ENCODE measurements around the gene DRC1. TPM values are rescaled to one million over a fixed set of nuclear protein-coding genes. Genes with fewer than 3 reads are reported as not detected.

Gene DRC1
- total and polyA plus RNA-seq, 2 of the 4 experiments (the other 2 are of a cell fraction), result 0.18 TPM; not detected in 1

GRCh38 chr2:26380281-26380680 is 21.4 kb upstream of the DRC1 start:
- H4K20me1 ChIP-seq (ENCODE audit: insufficient read depth, low read length), result no peaks in the 10 kb centered on the region
- dilution Hi-C loops (cut with HindIII; ENCODE audit: low sequenced_read_pairs, unreplicated experiment), result no loop called here
- no peak overlapping the region for H2BK5ac ChIP-seq (ENCODE audit: low read depth, low read length, poor library complexity, severe bottlenecking)
- WGBS, 2 experiments (ENCODE audit: extremely low coverage in 2 of 2, insufficient read length in 1 of 2), result no CpG with 5 or more reads among the region's 2 CpGs
- no peak overlapping the region for H2AK9ac ChIP-seq (replicated peaks; ENCODE audit: low read depth, low read length, poor library complexity)
- no peak overlapping the region for H3K18ac ChIP-seq (ENCODE audit: low read depth, low read length)
- no peak overlapping the region for H3K27ac ChIP-seq (ENCODE audit: insufficient read depth, low read length)
- no peak overlapping the region for H3K9ac ChIP-seq (ENCODE audit: low read depth, low read length)
- no peak overlapping the region for H3K4me3 ChIP-seq (ENCODE audit: insufficient read depth, low read depth, low read length)
- H2AK5ac ChIP-seq (ENCODE audit: low read depth, low read length), result no peak overlapping the region
- POLR2A ChIA-PET (ENCODE audit: unreplicated experiment), result no interaction called here
- H3K9me1 ChIP-seq (ENCODE audit: insufficient read depth, low read length), result no peaks in the 10 kb centered on the region
- H3K23ac ChIP-seq (ENCODE audit: low read depth, low read length), result no peak overlapping the region
- peaks cover 3 to 4% of the 10 kb centered on the region in 2 experiments; a peak in 3 of 4 replicates for H3K79me1 ChIP-seq (ENCODE audit: low read depth in 1 of 2, low read length in 2 of 2)
- ATAC-seq (ENCODE audit: low read depth), result no peak
- H3K27me3 ChIP-seq (ENCODE audit: control insufficient read depth, insufficient read depth, low read length), result no peaks in the 10 kb centered on the region
- H4K91ac ChIP-seq (ENCODE audit: insufficient read depth, low read depth, low read length), result no peak overlapping the region
- intact Hi-C loops (cut with micrococcal nuclease), result no loop called here
- no peaks in the 10 kb centered on the region for H3K4me1 ChIP-seq (ENCODE audit: control insufficient read depth, insufficient read depth, low read length)
- H2BK15ac ChIP-seq (ENCODE audit: low read depth, low read length), result no peak overlapping the region
- H3K56ac ChIP-seq (ENCODE audit: extremely low read depth, insufficient read depth, low read length), result no peak overlapping the region
- in situ Hi-C loops (cut with MboI; ENCODE audit: low sequenced_read_pairs), result no loop called here
- CTCF ChIA-PET, result interaction anchor here (0.6 kb wide), 1 partner anchor 393 kb away, joined by 3 read pairs; no protein-coding TSS in a partner anchor
- no peaks in the 10 kb centered on the region for H3K9me3 ChIP-seq (ENCODE audit: control insufficient read depth, insufficient read depth, low read length)
- no peak overlapping the region for H2BK120ac ChIP-seq (ENCODE audit: low read depth, low read length)
- H4K8ac ChIP-seq (ENCODE audit: low read depth in 2 of 2, low read length in 2 of 2), result no peak overlapping the region
- no peak overlapping the region for H4K5ac ChIP-seq (ENCODE audit: low read depth, low read length)
- TF ChIP-seq ELK1 (IDR thresholded peaks at IDR 0.05; ENCODE audit: borderline replicate concordance, low read depth, low read length), result no peak
- TF ChIP-seq CTCF (conservative IDR thresholded peaks at IDR 0.05; ENCODE audit: low read depth, low read length), result no peak
- TF ChIP-seq MAFK (IDR thresholded peaks at IDR 0.05; ENCODE audit: low read depth, low read length), result no peak
- no peak for TF ChIP-seq SMC3 (IDR thresholded peaks at IDR 0.05; ENCODE audit: low read depth, low read length)
- no peak for TF ChIP-seq POLR2A (IDR thresholded peaks at IDR 0.05; ENCODE audit: low read depth, low read length)
- TF ChIP-seq RFX5 (IDR thresholded peaks at IDR 0.05; ENCODE audit: low read depth, low read length), result no peak
- no peak for DNase-seq
- peaks cover 5% of the 10 kb centered on the region; the same call in 1 of the 2 replicates for H3K36me3 ChIP-seq (ENCODE audit: control insufficient read depth, insufficient read depth, low read length)
- no TSS peak for BruUV-seq (replicated peaks)
- no peak overlapping the region for H3K4ac ChIP-seq (ENCODE audit: low read depth, low read length)
- no peak overlapping the region for H2BK20ac ChIP-seq (ENCODE audit: low read depth, low read length)
- H3K4me2 ChIP-seq (ENCODE audit: low read depth, low read length), result no peak overlapping the region
- H3K14ac ChIP-seq (replicated peaks; ENCODE audit: low read depth, low read length), result no peak overlapping the region; the same call in 1 of the 2 replicates
- H2AFZ ChIP-seq (replicated peaks; ENCODE audit: low read length, poor library complexity), result no peak overlapping the region
